HepG2 (cell line): ENCODE results near the gene TMEM156. TPM values are rescaled to one million over a fixed set of nuclear protein-coding genes. Genes with fewer than 3 reads are reported as not detected.

ENCODE experiments used
- ATF1 ChIP-seq: IDR thresholded peaks from 2 replicates; pipeline ENCODE4 v1.6.1; 2016; ENCODE audit warnings: mild to moderate bottlenecking, control low read depth
- HDAC2 ChIP-seq: sonication (generic); formaldehyde crosslinking; IDR thresholded peaks from 2 replicates; pipeline ENCODE4 v1.4.0; 2020; ENCODE audit warnings: missing genetic modification reagents
- HNF4G ChIP-seq, 2 experiments: sonication (generic) in 1 of 2; formaldehyde crosslinking in 1 of 2; IDR thresholded peaks; 2 replicates each; pipeline versions ENCODE4 v1.4.0 to v1.6.1; 2011 to 2020; ENCODE audit warnings: borderline replicate concordance in 2 of 2, low read depth in 2 of 2, mild to moderate bottlenecking in 2 of 2, low read length in 1 of 2, missing genetic modification reagents in 1 of 2, moderate library complexity in 1 of 2
- HNRNPH1 ChIP-seq: fragments of 200-400 bp; formaldehyde crosslinking; optimal IDR thresholded peaks from 2 replicates; pipeline ENCODE3; 2017; ENCODE audit warnings: mild to moderate bottlenecking, low read depth, low read length
- KDM3A ChIP-seq: IDR thresholded peaks from 2 replicates; pipeline ENCODE4 v1.6.1; 2018; ENCODE audit warnings: low read depth, missing compliant biosample characterization
- PCBP1 ChIP-seq: fragments of 200-400 bp; formaldehyde crosslinking; IDR thresholded peaks from 2 replicates; pipeline ENCODE4 v1.6.1; 2017; ENCODE audit warnings: mild to moderate bottlenecking, low read depth, low read length, borderline replicate concordance
- SKI ChIP-seq: fragments of 450-650 bp; IDR thresholded peaks from one replicate; pipeline ENCODE4 v1.6.1; 2018; ENCODE audit warnings: mild to moderate bottlenecking; ENCODE audit not compliant: partially characterized antibody
- TGIF2 ChIP-seq: IDR thresholded peaks from 2 replicates; pipeline ENCODE4 v1.6.1; 2016; ENCODE audit warnings: control low read depth, missing compliant biosample characterization
- U2AF1 ChIP-seq: fragments of 200-400 bp; formaldehyde crosslinking; optimal IDR thresholded peaks from 2 replicates; pipeline ENCODE3; 2017; ENCODE audit warnings: mild to moderate bottlenecking, low read depth, low read length
- ZMAT3 ChIP-seq: sonication (generic); formaldehyde crosslinking; conservative IDR thresholded peaks from 2 replicates; pipeline ENCODE4 v1.7.0; 2021; ENCODE audit warnings: missing genetic modification reagents
- ZNF260 ChIP-seq: sonication (generic); formaldehyde crosslinking; IDR thresholded peaks from 2 replicates; pipeline ENCODE4 v1.4.0; 2020; ENCODE audit warnings: missing genetic modification reagents, low read depth, mild to moderate bottlenecking, borderline replicate concordance
- ZNF280D ChIP-seq: sonication (generic); formaldehyde crosslinking; IDR thresholded peaks from 2 replicates; pipeline ENCODE4 v1.5.1; 2020; ENCODE audit warnings: mild to moderate bottlenecking, missing genetic modification reagents
- ZNF441 ChIP-seq: sonication (generic); formaldehyde crosslinking; IDR thresholded peaks from 2 replicates; pipeline ENCODE4 v1.7.0; 2021; ENCODE audit warnings: missing genetic modification reagents, borderline replicate concordance
- ZNF639 ChIP-seq: conservative IDR thresholded peaks from 2 replicates; pipeline ENCODE4 v1.6.1; 2018; ENCODE audit warnings: missing genetic modification reagents
- ZNF710 ChIP-seq: sonication (generic); formaldehyde crosslinking; IDR thresholded peaks from 2 replicates; pipeline ENCODE4 v1.5.0; 2020; ENCODE audit warnings: mild to moderate bottlenecking, missing genetic modification reagents, borderline replicate concordance
- polyA plus RNA-seq, 8 experiments: library from polyadenylated mRNA; depleted of rRNA in 3 of 8; stranded (reverse) in 7 of 8; unstranded in 1 of 8; fragments of >200 nt; fragmentation: Illumina TruSeq in 4 of 8; extraction: Trizol in 4 of 8; gene quantifications; 2 replicates each; pipeline versions ENCODE4 v1.2.1 to v1.2.3, GENCODE V29; 2011 to 2016; ENCODE audit warnings: low read depth in 4 of 8, missing spikeins in 1 of 8, mixed read lengths in 1 of 8; ENCODE audit not compliant: insufficient read depth in 1 of 8
- total RNA-seq, 5 experiments: library from RNA; depleted of rRNA; stranded (reverse); fragments of >200 nt; fragmentation: Illumina TruSeq; extraction: Trizol; gene quantifications; 2 replicates each; pipeline ENCODE4 v1.2.3, GENCODE V29; 2016; ENCODE audit warnings: low read depth in 1 of 5
- TF ChIP-seq, protein P1 (sequence below): sonication (generic); formaldehyde crosslinking; IDR thresholded peaks from 2 replicates; pipeline ENCODE4 v1.8.0; 2022; ENCODE audit warnings: missing genetic modification reagents, low read depth, mild to moderate bottlenecking, borderline replicate concordance
- TF ChIP-seq, protein P2 (sequence below): sonication (generic); formaldehyde crosslinking; IDR thresholded peaks from 2 replicates; pipeline ENCODE4 v1.4.0; 2020; ENCODE audit warnings: missing genetic modification reagents, borderline replicate concordance

Gene TMEM156
- total and polyA plus RNA-seq, 2 of the 13 experiments (the other 11 are each of a cell fraction or from before 2014, with no cell fraction given), result 1.6 TPM; not detected in 1

GRCh38 chr4:39044364-39044955, 12.3 kb upstream of the TMEM156 start (continued):
- TF ChIP-seq ZNF639, result peak; percentile 63; the same call in 1 of the 2 replicates
- no peak for TF ChIP-seq KDM3A
- peak; percentile 13; the same call in 1 of the 2 replicates for TF ChIP-seq HDAC2
- TF ChIP-seq, protein P1, sequence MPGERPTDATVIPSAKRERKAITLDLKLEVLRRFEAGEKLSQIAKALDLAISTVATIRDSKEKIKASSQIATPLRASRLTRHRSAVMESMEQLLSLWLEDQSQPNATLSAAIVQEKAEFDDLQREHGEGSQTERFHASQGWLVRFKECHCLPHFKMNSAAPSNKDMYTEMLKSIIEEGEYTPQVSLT (CRISPR knock-in tag), result no peak
- no peak for TF ChIP-seq ATF1 (CRISPR knock-in tag)
- peak; percentile 22 for TF ChIP-seq U2AF1
- no peak for TF ChIP-seq HNRNPH1
- 0 out of 2 replicates have a peak, but pooled peaks have one; percentile 15 for TF ChIP-seq TGIF2 (CRISPR knock-in tag)
- no peak for TF ChIP-seq ZMAT3 (CRISPR knock-in tag)
- peak; percentile 52; the same call in 1 of the 2 replicates for TF ChIP-seq HNF4G (IDR thresholded peaks at IDR 0.05; ENCODE audit: borderline replicate concordance, low read depth, low read length)
- no peak for TF ChIP-seq HNF4G (CRISPR knock-in tag; IDR thresholded peaks at IDR 0.05; ENCODE audit: borderline replicate concordance, low read depth)
- TF ChIP-seq, protein P2, sequence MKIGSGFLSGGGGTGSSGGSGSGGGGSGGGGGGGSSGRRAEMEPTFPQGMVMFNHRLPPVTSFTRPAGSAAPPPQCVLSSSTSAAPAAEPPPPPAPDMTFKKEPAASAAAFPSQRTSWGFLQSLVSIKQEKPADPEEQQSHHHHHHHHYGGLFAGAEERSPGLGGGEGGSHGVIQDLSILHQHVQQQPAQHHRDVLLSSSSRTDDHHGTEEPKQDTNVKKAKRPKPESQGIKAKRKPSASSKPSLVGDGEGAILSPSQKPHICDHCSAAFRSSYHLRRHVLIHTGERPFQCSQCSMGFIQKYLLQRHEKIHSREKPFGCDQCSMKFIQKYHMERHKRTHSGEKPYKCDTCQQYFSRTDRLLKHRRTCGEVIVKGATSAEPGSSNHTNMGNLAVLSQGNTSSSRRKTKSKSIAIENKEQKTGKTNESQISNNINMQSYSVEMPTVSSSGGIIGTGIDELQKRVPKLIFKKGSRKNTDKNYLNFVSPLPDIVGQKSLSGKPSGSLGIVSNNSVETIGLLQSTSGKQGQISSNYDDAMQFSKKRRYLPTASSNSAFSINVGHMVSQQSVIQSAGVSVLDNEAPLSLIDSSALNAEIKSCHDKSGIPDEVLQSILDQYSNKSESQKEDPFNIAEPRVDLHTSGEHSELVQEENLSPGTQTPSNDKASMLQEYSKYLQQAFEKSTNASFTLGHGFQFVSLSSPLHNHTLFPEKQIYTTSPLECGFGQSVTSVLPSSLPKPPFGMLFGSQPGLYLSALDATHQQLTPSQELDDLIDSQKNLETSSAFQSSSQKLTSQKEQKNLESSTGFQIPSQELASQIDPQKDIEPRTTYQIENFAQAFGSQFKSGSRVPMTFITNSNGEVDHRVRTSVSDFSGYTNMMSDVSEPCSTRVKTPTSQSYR (CRISPR knock-in tag), result peak; percentile 76
- 0 out of 2 replicates have a peak, but pooled peaks have one; percentile 40 for TF ChIP-seq ZNF441
- no peak for TF ChIP-seq PCBP1
- TF ChIP-seq SKI, result peak; percentile 51
- TF ChIP-seq ZNF280D (CRISPR knock-in tag), result 0 out of 2 replicates have a peak, but pooled peaks have one; percentile 26
- no peak for TF ChIP-seq ZNF260 (CRISPR knock-in tag)
- TF ChIP-seq ZNF710 (CRISPR knock-in tag), result 0 out of 2 replicates have a peak, but pooled peaks have one; percentile 44
